HG02884 (cell line): ENCODE measurements around the gene ZNF628.

Experiments used
- ATAC-seq: cut with Tn5 transposase; IDR thresholded peaks from one replicate; pipeline ENCODE4 v1.9.1; 2021; ENCODE audit warnings: mild to moderate bottlenecking, moderate library complexity; ENCODE audit not compliant: unreplicated experiment

The ZNF628 gene

DNA sequence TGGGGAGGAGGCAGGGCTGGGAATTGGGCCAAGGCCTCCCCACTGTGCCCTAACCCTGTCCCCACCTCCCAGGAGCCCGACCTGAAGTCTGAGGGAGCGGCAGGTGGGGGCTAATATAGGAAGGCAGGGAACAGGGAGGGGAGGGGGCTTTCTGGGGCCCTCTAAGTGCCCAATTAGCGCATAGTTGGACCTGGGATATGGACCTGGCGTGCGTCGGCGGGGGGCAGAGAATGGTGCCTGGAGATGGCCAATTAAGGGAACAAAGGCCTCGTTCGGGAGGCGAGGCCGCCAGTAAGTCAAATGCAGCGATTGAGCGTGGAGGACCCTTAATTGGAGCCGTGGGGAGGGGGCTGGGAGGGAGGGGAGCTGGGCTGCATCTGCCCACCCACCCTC, 11.8 kb upstream of the ZNF628 start, which contains the start of gene C19orf85:
C19orf85 (minus strand) TSS at position 90 of the 393 bp plus-strand sequence. CDS start 197 bp downstream, outside the sequence.
- no peak for ATAC-seq

DNA sequence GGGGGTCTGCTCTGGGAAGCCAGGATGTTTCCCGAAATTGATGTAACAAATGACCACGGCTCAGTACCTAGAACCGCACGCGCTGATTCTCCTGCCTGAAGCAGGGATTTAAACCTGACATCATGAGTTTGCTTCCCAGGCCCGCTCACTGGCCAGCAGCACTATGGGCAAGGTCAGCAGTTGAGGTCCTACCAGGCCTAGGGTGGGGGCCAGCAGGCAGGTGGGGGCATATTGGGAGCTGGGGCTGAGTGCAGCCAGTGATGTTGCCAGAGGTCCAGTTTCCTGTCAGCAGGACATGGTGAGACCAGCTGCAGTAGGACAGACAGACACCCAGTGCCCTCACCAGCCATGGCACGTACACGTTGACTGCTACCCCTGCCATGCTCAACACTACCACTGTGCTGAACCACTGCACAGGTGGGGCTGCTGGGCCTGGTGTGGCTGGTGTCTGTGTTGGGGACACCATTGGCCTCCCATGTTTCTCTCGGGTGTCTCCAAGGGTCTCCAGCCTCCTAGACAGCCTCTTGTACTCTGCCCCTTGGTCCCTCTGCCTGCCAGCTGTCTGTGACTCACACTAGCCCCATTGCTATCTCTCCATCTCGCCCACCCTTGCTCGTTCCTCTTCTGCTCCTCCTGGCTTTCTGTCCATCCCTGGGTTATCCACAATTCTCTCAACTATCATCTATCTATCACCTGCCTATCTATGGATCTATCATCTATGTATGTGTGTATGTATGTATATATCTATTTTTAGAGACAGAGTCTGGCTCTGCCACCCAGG, 10.8 kb upstream of the ZNF628 start:
- ATAC-seq = no peak

DNA sequence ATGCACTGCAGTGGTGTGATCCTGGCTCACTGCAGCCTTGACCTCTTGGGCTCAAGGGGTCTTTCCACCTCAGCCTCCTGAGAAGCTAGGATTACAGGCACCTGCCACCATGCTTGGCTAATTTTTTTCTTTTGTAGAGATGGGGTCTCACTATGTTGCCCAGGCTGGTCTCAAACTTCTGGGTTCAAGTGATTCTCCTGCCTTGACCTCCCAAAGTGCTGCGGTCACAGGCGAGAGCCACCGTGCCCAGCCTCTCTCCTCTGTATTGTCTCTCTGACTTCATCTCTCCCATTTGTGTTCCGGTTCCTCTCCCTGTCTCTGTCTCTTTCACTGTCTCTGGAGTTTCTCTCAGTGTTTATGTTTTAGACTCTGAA, 10.2 kb upstream of the ZNF628 start:
- no peak for ATAC-seq

GRCh38 chr19:55467236-55468053, 9.0 kb upstream of the ZNF628 start:
- ATAC-seq = no peak

- ATAC-seq = no peak
Observed at GRCh38 chr19:55468054-55468393, 8.4 kb upstream of the ZNF628 start.

GRCh38 chr19:55471266-55471665, 5.2 kb upstream of the ZNF628 start:
- ATAC-seq = no peak

DNA sequence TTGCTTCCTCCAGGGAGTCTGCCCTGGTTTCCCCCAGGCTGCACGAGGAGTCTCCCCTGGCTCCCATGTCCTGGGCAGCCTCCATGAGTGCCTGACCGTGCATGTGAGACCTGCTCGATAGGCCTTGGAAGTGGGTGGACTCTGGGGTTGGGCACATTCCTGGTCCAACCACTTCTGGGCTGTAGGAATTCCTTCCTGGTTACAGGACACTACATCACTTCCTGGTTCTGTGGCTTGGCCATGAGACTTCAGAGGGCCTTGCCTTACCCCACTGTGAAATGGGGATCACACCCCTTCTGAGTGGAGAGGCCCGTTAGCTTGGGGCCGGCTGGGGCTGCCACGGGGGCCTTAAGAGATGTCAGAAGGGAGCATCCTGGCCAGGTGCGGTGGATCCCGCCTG, 4.0 kb upstream of the ZNF628 start:
- ATAC-seq = no peak

DNA sequence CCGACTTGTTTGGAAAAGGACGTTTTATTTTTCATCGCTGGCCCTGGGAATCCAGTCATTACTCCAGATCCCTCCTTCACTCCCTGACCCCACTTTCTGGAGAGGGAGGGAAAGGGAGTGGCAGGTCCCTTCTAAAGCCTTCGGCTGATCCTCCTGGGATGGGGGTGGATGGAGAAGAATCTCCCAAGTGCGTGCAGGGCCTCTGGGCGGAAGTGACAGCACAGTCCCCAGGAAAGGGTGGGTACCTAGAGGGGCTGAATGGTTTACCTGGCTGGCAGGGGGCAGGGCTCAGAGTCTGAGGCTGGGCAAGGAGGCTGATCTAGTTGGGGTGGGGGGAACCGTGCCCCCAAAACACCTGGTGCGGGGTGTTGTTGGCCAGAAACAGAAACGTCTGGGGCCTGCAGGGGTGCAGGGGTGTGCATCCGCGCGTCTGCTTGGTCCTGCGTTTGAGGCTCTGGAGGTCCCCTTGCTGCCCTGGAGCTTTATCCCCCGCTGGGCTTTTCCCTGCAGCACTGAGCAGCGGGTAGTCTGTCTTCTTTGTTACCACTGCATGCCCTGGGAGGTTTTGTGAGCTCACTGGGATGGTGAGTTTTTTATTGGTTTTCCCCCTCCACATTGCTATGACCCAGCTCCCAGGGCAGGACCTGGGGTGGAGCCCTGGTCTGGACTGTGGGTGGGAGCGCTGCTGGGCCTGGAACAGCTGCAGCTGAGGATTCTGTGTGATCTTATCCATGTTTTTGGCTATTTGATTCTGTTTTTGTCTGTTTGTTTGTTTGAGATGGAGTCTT, 3.0 kb upstream of the ZNF628 start:
- no peak for ATAC-seq

GRCh38 chr19:55474269-55475265, 1.9 kb upstream of the ZNF628 start:
- no peak for ATAC-seq

DNA sequence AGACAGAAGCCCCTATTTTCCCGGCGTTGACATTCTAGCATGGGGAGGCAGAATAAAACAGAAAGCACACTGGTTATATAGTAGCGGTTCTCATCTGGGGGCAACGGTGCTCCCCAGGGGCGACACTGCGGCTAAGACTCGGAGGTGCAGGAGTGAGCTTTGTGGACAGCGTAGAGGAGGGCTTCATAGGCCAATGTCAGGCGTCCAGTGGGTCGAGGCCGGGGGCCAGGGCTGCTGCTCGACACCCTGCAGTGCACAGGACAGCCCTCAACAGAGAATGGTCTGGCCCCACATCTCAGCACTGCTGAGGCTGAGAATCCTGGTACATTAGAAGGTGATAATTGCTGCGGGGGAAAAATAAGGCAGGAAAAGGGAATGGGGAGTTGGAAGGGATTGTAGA, 1.5 kb downstream of the ZNF628 start:
- ATAC-seq = no peak

GRCh38 chr19:55478364-55478763, 1.9 kb downstream of the ZNF628 start:
- no peak for ATAC-seq

DNA sequence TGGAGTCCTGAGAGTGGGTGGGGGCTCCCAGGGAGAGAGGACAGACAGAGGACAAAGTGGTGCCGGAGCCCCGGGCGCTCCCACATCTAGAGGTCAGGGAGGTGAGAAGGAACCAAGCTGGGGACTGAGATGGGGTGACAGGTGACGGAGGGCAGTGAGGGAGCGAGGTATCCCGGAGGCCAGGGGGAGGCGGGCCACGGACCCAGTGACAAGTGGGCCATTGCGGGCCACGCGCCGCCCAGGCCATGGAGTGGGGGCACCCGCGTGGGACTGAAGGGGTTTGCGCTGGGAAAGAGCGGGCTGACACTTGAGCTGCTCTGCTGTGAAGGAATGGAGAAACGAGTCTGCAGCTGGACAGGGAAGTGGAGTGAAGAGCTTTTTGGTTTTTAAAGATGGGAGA, 2.6 kb downstream of the ZNF628 start:
- no peak for ATAC-seq

DNA sequence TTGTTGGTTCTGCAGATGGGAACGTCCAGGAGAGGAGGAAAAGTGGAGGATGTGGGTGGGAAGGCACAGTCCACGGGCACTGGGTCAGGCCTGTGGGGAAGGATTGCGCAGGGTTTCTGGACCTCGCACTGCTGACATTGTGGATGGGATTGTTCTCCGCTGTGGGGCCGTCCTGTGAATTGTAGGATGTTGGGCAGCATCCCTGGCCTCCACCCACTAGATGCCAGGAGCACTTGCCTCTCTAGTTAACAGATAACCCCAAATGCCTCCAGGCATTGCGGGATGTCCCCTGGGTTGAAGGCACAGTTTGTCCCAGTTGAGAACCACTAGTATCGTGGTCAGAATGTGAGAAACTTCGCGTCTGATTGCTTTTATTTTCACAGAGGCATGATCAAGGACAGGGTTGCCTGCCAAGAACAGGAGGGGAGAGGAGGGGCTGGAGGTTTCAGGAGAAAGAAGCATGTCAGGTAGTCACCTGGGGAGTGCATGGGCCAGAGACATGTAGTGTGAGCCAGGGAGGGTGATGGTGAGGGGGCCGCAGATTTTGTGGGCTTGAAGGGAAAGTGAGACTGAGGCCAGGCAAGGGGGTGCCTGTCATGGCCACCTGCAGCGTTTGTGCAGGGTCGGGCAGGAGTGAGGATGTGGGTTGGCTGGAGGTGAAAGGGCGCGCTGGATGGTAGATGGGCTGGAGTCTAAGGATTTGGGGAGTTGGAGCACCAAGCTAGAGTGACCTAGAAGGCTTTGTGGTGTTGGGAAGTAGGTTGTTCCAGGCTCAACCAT, 3.2 kb downstream of the ZNF628 start:
- ATAC-seq = no peak

DNA sequence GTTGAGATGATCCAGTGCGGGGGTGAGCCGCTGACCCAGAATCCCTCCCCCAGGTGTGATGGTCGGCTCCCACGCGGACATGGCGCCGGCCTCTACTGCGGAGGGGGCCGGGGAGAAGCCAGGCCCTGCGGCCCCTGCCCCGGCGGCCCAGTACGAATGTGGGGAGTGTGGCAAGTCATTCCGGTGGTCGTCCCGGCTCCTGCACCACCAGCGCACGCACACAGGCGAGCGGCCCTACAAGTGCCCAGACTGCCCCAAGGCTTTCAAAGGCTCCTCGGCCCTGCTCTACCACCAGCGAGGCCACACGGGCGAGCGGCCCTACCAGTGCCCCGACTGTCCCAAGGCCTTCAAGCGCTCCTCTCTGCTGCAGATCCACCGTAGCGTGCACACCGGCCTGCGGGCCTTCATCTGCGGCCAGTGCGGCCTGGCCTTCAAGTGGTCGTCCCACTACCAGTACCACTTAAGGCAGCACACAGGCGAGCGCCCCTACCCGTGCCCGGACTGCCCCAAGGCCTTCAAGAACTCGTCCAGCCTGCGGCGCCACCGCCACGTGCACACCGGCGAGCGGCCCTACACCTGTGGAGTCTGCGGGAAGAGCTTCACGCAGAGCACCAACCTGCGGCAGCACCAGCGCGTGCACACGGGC, 4.9 kb downstream of the ZNF628 start:
- ATAC-seq = no peak

DNA sequence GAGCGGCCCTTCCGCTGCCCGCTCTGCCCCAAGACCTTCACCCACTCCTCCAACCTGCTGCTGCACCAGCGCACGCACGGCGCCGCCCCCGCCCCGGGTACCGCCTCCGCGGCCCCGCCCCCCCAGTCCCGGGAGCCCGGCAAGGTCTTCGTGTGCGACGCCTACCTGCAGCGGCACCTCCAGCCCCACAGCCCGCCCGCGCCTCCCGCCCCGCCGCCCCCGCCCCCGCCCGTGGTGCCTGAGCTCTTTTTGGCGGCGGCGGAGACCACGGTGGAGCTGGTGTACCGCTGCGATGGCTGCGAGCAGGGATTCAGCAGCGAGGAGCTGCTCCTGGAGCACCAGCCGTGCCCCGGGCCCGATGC, 5.4 kb downstream of the ZNF628 start:
- ATAC-seq = no peak

- no peak for ATAC-seq
Observed at GRCh38 chr19:55482156-55482961, 5.9 kb downstream of the ZNF628 start.

- ATAC-seq = no peak
Observed at GRCh38 chr19:55482967-55483705, 6.7 kb downstream of the ZNF628 start.
